Activated T-cell treated with anti-CD3 and anti-CD28 coated beads, Interleukin-2, amount 50 U/mL, for 72 hours (primary cell): ENCODE measurements around the gene CABLES1. TPM values are rescaled to one million over a fixed set of nuclear protein-coding genes. Genes with fewer than 3 reads are reported as not detected.

ENCODE experiments used
- ATAC-seq, 2 donors: fragments of 150-1000 bp; cut with Tn5 transposase; replicated peaks in 1 of 2; 2 replicates each; pipeline ENCODE4 v1.10.0; 2021; ENCODE audit warnings: moderate library complexity in 2 of 2, mild to moderate bottlenecking in 1 of 2
- DNase-seq, 2 donors: peaks; one replicate each; pipeline ENCODE4 v3.0.0; 2021 to 2022; ENCODE audit warnings: mixed read lengths in 1 of 2
- H3K27ac Mint-ChIP-seq: one replicate; pipeline ENCODE4 v1.8.0; 2022; ENCODE audit warnings: mild to moderate bottlenecking, moderate library complexity, mixed read lengths
- H3K27me3 Mint-ChIP-seq: one replicate; pipeline ENCODE4 v1.8.0; 2022; ENCODE audit warnings: low read depth, mixed read lengths
- H3K36me3 Mint-ChIP-seq, 2 donors: one replicate each; pipeline ENCODE4 v1.8.0; 2022; ENCODE audit warnings: mixed read lengths in 2 of 2, mild to moderate bottlenecking in 1 of 2; ENCODE audit not compliant: insufficient read depth in 2 of 2
- H3K4me1 Mint-ChIP-seq: one replicate; pipeline ENCODE4 v1.8.0; 2022; ENCODE audit warnings: low read depth, mixed read lengths
- H3K4me3 Mint-ChIP-seq, 2 donors: one replicate each; pipeline ENCODE4 v1.8.0; 2022; ENCODE audit warnings: mild to moderate bottlenecking in 2 of 2, mixed read lengths in 2 of 2, moderate library complexity in 2 of 2
- H3K9me3 Mint-ChIP-seq, 2 donors: one replicate each; pipeline ENCODE4 v1.8.0; 2022; ENCODE audit warnings: mixed read lengths in 2 of 2
- total RNA-seq, 2 donors: library from RNA; stranded (reverse); gene quantifications; one replicate each; pipeline ENCODE4 v1.2.3, GENCODE V29; 2022

CABLES1 gene
- total RNA-seq, 2 donors from 2014 or later, result 5.5 to 15.0 TPM

DNA sequence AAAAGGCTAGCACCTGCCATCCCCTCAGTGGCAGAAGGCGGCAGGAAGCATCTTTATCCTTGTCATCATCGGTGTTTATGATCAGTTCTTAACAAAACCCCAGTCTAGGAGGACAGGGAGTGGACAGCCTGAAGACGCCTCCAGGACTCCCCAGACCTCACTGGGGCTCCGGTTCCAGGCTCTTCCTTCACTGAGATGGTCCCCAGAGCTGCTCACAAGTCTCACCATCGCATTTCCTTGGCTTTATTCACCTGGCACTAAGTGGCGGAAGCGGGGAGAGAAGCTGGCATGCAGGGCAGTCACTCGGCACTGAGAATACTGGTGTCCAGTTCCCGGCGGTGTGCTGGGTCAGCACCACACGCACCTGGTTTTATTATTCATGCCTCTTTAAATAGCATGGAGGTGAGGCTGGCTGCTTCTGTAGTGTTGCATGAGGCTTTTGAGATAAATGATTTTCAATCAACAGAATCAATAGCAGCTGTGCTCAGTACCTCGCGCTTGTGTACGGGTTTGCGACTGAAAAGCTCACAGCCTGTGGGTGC, 68.7 kb downstream of the CABLES1 start:
- peaks cover 12% of the 10 kb centered on the region for H3K27me3 Mint-ChIP-seq

GRCh38 chr18:23204589-23205235, 69.4 kb downstream of the CABLES1 start:
- Mint-ChIP-seq H3K27me3 (peaks cover 12% of the 10 kb centered on the region), H3K4me3 (no peak overlapping the region), H3K4me1 (peaks cover 49% of the 10 kb centered on the region), H3K9me3 (peaks cover 9 to 13% of the 10 kb centered on the region in 2 donors), H3K36me3 (peaks cover 15 to 40% of the 10 kb centered on the region in 2 donors), H3K27ac (no peak overlapping the region)
- ATAC-seq, result no peak
- no peak for DNase-seq

More for the DNA sequence above, 68.7 kb downstream of the CABLES1 start:
- H3K9me3 Mint-ChIP-seq, result peaks cover 9 to 13% of the 10 kb centered on the region in 2 donors
- H3K27ac Mint-ChIP-seq, result no peak overlapping the region
- ATAC-seq (no peak), DNase-seq (no peak)
- no peak overlapping the region for H3K4me3 Mint-ChIP-seq
- H3K4me1 Mint-ChIP-seq, result peaks cover 42% of the 10 kb centered on the region
- H3K36me3 Mint-ChIP-seq, result peaks cover 14 to 39% of the 10 kb centered on the region in 2 donors

DNA sequence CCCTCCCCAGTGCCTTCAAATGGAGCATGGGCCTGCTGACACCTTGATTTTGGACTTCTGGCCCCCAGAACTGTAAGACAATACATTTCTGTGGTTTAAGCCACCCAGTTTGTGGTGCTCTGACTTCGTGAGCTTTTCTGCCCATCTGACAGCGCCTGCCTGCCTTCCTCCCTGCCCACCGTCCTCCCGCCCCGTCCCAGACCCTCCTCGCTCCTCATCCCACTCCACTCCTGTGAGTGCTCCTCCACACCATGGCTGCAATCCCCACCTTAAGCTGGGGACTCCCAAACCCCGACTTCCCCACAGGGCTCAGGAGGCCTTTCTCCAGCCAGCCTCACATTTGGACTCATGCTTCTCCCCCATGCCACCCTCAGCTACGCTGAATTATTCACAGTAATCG, 70.7 kb downstream of the CABLES1 start:
- peaks cover 9 to 13% of the 10 kb centered on the region in 2 donors for H3K9me3 Mint-ChIP-seq
- H3K36me3 Mint-ChIP-seq, result peaks cover 15 to 40% of the 10 kb centered on the region in 2 donors
- peaks cover 55% of the 10 kb centered on the region for H3K4me1 Mint-ChIP-seq
- H3K4me3 Mint-ChIP-seq, result no peak overlapping the region
- no peak overlapping the region for H3K27ac Mint-ChIP-seq
- peaks cover 12% of the 10 kb centered on the region for H3K27me3 Mint-ChIP-seq
- no peak for DNase-seq
- no peak for ATAC-seq

DNA sequence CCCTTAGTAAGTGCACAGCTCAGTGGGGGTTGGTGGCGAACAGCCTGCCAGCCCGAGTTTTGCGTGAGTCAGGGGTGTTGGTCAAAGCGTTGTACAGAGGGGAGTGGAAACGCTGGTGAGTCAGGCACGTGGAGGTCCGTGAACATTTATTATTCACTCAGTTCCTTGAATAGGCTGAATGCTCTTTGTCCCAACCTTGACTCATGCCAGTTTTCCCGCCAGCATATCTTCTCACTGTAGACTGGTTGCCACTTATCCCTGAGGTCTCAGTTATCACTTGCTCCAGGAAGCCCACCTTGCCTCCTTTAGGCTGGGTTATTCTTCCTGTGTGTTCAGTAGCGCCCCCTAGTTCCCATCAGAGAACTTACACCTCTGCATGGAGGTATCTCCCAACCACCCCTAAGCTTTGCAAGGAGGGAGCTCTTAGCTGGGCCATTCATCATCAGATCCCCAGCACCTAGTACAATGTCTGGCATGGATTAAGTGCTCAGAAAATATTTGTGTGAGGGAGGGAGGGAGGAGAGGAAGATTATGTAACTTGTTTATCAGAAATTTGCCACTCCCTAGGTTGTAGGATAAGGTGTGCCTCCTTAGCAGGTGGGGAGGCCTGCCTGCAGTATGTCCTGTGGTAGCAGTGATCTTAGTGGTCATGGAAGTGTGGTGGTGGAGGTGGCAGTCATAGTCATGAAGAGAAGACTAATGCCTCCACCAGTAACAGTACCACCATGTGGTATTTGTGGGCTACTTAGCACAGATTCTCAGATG, 72.1 kb downstream of the CABLES1 start:
- peaks cover 55% of the 10 kb centered on the region for H3K4me1 Mint-ChIP-seq
- peaks cover 15 to 37% of the 10 kb centered on the region in 2 donors for H3K36me3 Mint-ChIP-seq
- no peak overlapping the region for H3K4me3 Mint-ChIP-seq
- ATAC-seq, result no peak
- DNase-seq, result peak in 1 of 2 donors; percentile 20
- peaks cover 3% of the 10 kb centered on the region for H3K27me3 Mint-ChIP-seq
- peaks cover 9 to 13% of the 10 kb centered on the region in 2 donors for H3K9me3 Mint-ChIP-seq
- no peak overlapping the region for H3K27ac Mint-ChIP-seq

- Mint-ChIP-seq H3K9me3 (peaks cover 9 to 13% of the 10 kb centered on the region in 2 donors), H3K4me3 (no peak overlapping the region), H3K36me3 (peaks cover 15 to 35% of the 10 kb centered on the region in 2 donors), H3K27me3 (no peaks in the 10 kb centered on the region), H3K27ac (no peak overlapping the region), H3K4me1 (peaks cover 54% of the 10 kb centered on the region)
- ATAC-seq (no peak), DNase-seq (no peak)
These were observed 72.7 kb downstream of the CABLES1 start for GRCh38 chr18:23207994-23208393.

DNA sequence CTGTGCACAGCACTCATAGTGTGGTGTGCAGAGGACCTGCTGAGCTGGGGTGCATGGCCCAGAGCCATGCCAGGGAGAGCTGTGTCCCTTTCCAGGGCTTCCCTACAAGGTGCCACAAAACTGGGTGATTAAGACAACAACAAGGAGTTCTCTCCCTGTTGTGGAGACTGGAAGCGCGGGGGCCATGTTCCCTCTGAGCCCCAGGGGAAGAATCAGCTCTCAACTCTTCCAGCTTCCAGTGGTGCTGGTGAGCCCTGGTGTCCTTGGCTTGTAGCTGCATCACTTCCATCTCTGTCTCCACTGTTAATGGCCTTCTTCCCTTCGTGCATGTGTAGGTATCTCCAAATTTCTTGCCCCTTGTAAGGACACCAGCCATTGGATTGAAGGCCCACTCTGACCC, 73.3 kb downstream of the CABLES1 start:
- H3K27ac Mint-ChIP-seq, result no peak overlapping the region
- H3K4me1 Mint-ChIP-seq, result peaks cover 50% of the 10 kb centered on the region
- no peaks in the 10 kb centered on the region for H3K27me3 Mint-ChIP-seq
- peak overlapping the region in 1 of 2 donors; percentile 53 for H3K4me3 Mint-ChIP-seq
- no peak for DNase-seq
- no peak for ATAC-seq
- H3K36me3 Mint-ChIP-seq, result peaks cover 12 to 32% of the 10 kb centered on the region in 2 donors
- H3K9me3 Mint-ChIP-seq, result peaks cover 9 to 13% of the 10 kb centered on the region in 2 donors

- peak; percentile 23 to 60 for DNase-seq
- peak overlapping the region in 1 of 2 donors; percentile 53 for H3K4me3 Mint-ChIP-seq
- peaks cover 9 to 13% of the 10 kb centered on the region in 2 donors for H3K9me3 Mint-ChIP-seq
- peaks cover 47% of the 10 kb centered on the region for H3K4me1 Mint-ChIP-seq
- no peaks in the 10 kb centered on the region for H3K27me3 Mint-ChIP-seq
- peak; percentile 92 to 94 for ATAC-seq
- peaks cover 11 to 31% of the 10 kb centered on the region in 2 donors for H3K36me3 Mint-ChIP-seq
- no peak overlapping the region for H3K27ac Mint-ChIP-seq
These were observed 73.7 kb downstream of the CABLES1 start for GRCh38 chr18:23209031-23209430.

- ATAC-seq (no peak), DNase-seq (no peak)
- no peak overlapping the region for H3K27ac Mint-ChIP-seq
- H3K4me3 Mint-ChIP-seq, result peak overlapping the region in 1 of 2 donors; percentile 36
- H3K27me3 Mint-ChIP-seq, result no peaks in the 10 kb centered on the region
- H3K4me1 Mint-ChIP-seq, result peaks cover 39% of the 10 kb centered on the region
- peaks cover 6 to 9% of the 10 kb centered on the region in 2 donors for H3K9me3 Mint-ChIP-seq
- peaks cover 6 to 24% of the 10 kb centered on the region in 2 donors for H3K36me3 Mint-ChIP-seq
These were observed 74.5 kb downstream of the CABLES1 start for GRCh38 chr18:23209796-23210195.

- H3K9me3 Mint-ChIP-seq, result peaks cover 6 to 8% of the 10 kb centered on the region in 2 donors
These were observed 75.2 kb downstream of the CABLES1 start for GRCh38 chr18:23210526-23210925.

DNA sequence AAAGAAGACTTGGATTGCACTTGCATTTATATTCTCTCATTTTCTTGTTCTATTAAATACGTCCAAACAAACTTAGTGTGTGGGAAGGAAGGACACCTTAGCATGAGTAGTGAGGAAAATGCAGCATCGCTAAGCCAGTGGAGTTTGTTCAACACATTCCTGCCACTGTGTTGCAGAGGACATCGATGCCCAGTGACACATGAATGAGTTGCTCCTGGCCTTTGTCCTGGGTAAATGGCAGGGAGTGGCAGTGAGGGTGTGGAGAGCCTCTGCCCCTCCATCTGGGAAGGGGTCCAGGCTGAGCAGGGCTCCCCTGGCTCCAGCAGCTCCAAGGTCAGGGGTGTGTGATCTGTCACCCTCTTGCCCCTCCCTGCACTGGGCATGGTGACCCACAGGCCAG, 75.9 kb downstream of the CABLES1 start:
- H3K36me3 Mint-ChIP-seq, result peaks cover 6 to 22% of the 10 kb centered on the region in 2 donors
- ATAC-seq (no peak), DNase-seq (no peak)
- no peaks in the 10 kb centered on the region for H3K27me3 Mint-ChIP-seq
- peaks cover 6 to 8% of the 10 kb centered on the region in 2 donors for H3K9me3 Mint-ChIP-seq
- no peak overlapping the region for H3K4me3 Mint-ChIP-seq
- H3K4me1 Mint-ChIP-seq, result peaks cover 38% of the 10 kb centered on the region
- no peak overlapping the region for H3K27ac Mint-ChIP-seq

More at GRCh38 chr18:23210526-23210925, 75.2 kb downstream of the CABLES1 start:
- DNase-seq (no peak), ATAC-seq (no peak)
- peaks cover 38% of the 10 kb centered on the region for H3K4me1 Mint-ChIP-seq
- no peaks in the 10 kb centered on the region for H3K27me3 Mint-ChIP-seq
- H3K4me3 Mint-ChIP-seq, result no peak overlapping the region
- H3K27ac Mint-ChIP-seq, result no peak overlapping the region
- H3K36me3 Mint-ChIP-seq, result peaks cover 6 to 24% of the 10 kb centered on the region in 2 donors

- peaks cover 6 to 15% of the 10 kb centered on the region in 2 donors for H3K36me3 Mint-ChIP-seq
- peaks cover 32% of the 10 kb centered on the region for H3K4me1 Mint-ChIP-seq
- DNase-seq (no peak), ATAC-seq (no peak)
- H3K4me3 Mint-ChIP-seq, result no peak overlapping the region
- H3K9me3 Mint-ChIP-seq, result peaks cover 6 to 8% of the 10 kb centered on the region in 2 donors
- no peak overlapping the region for H3K27ac Mint-ChIP-seq
- no peaks in the 10 kb centered on the region for H3K27me3 Mint-ChIP-seq
These were observed 76.9 kb downstream of the CABLES1 start for GRCh38 chr18:23212161-23212560.

DNA sequence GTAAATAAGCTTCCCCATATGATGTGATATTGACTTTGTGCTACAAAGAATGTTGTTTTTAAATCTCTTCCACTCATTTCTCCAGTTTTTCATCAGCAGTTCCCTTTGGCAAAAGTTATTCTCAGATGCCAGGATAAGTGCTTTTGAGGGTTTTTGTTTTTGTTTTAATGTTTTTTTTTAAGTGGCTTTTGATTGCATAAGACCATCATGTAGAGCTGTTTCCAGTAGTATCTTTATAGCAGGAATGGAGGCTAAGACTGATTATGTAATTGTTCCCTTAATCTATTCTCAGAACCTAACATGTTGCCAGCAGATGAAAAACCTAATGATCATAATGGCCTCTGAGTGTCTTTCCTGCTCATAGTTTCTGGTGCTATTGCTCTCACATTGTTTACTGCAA, 77.9 kb downstream of the CABLES1 start:
- Mint-ChIP-seq H3K4me1 (peaks cover 21% of the 10 kb centered on the region), H3K27me3 (no peaks in the 10 kb centered on the region), H3K9me3 (peaks cover 4% of the 10 kb centered on the region in 2 donors), H3K4me3 (no peak overlapping the region), H3K27ac (no peak overlapping the region), H3K36me3 (peaks cover 5 to 10% of the 10 kb centered on the region in 2 donors)
- DNase-seq (no peak), ATAC-seq (no peak)

- Mint-ChIP-seq H3K27ac (no peak overlapping the region), H3K27me3 (no peaks in the 10 kb centered on the region), H3K36me3 (peaks cover 0 to 3% of the 10 kb centered on the region in 2 donors), H3K4me1 (no peaks in the 10 kb centered on the region), H3K4me3 (no peak overlapping the region), H3K9me3 (no peaks in the 10 kb centered on the region)
- DNase-seq (no peak), ATAC-seq (no peak)
These were observed 82.5 kb downstream of the CABLES1 start for GRCh38 chr18:23217781-23218180.
